ENCODE measurements around the gene BCAM. TPM values are rescaled to one million over a fixed set of nuclear protein-coding genes. Genes with fewer than 3 reads are reported as not detected.

BCAM gene
- total and polyA plus RNA-seq, 4 donors: 10.5 to 87.4 (median 19.1) TPM

DNA sequence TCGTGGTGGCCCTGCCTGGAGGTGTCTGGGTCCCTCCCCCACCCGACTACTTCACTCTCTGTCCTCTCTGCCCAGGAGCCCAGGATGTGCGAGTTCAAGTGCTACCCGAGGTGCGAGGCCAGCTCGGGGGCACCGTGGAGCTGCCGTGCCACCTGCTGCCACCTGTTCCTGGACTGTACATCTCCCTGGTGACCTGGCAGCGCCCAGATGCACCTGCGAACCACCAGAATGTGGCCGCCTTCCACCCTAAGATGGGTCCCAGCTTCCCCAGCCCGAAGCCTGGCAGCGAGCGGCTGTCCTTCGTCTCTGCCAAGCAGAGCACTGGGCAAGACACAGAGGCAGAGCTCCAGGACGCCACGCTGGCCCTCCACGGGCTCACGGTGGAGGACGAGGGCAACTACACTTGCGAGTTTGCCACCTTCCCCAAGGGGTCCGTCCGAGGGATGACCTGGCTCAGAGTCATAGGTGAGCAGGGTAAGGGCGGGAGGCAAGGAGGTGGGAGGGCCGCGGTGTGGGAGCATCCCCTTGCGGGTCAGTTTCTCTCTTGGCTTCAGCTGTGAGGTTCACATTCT is 56.4 kb downstream of the BCAM start:
- H3K27me3 ChIP-seq (ENCODE audit: control insufficient read depth in 4 of 4, insufficient read depth in 4 of 4, low read length in 3 of 4): no peaks in the 10 kb centered on the region
- TF ChIP-seq EGR1 (IDR thresholded peaks at IDR 0.05; ENCODE audit: low read depth in 2 of 2): no peak
- TF ChIP-seq, protein P1, sequence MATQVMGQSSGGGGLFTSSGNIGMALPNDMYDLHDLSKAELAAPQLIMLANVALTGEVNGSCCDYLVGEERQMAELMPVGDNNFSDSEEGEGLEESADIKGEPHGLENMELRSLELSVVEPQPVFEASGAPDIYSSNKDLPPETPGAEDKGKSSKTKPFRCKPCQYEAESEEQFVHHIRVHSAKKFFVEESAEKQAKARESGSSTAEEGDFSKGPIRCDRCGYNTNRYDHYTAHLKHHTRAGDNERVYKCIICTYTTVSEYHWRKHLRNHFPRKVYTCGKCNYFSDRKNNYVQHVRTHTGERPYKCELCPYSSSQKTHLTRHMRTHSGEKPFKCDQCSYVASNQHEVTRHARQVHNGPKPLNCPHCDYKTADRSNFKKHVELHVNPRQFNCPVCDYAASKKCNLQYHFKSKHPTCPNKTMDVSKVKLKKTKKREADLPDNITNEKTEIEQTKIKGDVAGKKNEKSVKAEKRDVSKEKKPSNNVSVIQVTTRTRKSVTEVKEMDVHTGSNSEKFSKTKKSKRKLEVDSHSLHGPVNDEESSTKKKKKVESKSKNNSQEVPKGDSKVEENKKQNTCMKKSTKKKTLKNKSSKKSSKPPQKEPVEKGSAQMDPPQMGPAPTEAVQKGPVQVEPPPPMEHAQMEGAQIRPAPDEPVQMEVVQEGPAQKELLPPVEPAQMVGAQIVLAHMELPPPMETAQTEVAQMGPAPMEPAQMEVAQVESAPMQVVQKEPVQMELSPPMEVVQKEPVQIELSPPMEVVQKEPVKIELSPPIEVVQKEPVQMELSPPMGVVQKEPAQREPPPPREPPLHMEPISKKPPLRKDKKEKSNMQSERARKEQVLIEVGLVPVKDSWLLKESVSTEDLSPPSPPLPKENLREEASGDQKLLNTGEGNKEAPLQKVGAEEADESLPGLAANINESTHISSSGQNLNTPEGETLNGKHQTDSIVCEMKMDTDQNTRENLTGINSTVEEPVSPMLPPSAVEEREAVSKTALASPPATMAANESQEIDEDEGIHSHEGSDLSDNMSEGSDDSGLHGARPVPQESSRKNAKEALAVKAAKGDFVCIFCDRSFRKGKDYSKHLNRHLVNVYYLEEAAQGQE (IDR thresholded peaks at IDR 0.05): no peak
- TF ChIP-seq RXRA (IDR thresholded peaks at IDR 0.05): no peak
- no peak for TF ChIP-seq YY1 (IDR thresholded peaks at IDR 0.05)
- no peak for TF ChIP-seq HNF4A (conservative IDR thresholded peaks at IDR 0.05)
- no peak for TF ChIP-seq FOXA2 (IDR thresholded peaks at IDR 0.05)
- TF ChIP-seq, protein P2, sequence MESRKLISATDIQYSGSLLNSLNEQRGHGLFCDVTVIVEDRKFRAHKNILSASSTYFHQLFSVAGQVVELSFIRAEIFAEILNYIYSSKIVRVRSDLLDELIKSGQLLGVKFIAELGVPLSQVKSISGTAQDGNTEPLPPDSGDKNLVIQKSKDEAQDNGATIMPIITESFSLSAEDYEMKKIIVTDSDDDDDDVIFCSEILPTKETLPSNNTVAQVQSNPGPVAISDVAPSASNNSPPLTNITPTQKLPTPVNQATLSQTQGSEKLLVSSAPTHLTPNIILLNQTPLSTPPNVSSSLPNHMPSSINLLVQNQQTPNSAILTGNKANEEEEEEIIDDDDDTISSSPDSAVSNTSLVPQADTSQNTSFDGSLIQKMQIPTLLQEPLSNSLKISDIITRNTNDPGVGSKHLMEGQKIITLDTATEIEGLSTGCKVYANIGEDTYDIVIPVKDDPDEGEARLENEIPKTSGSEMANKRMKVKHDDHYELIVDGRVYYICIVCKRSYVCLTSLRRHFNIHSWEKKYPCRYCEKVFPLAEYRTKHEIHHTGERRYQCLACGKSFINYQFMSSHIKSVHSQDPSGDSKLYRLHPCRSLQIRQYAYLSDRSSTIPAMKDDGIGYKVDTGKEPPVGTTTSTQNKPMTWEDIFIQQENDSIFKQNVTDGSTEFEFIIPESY (IDR thresholded peaks at IDR 0.05): no peak
- TF ChIP-seq GABPA (IDR thresholded peaks at IDR 0.05 in 1 of 2, conservative IDR thresholded peaks at IDR 0.05 in 1 of 2): no peak
- no peak for TF ChIP-seq MAX (IDR thresholded peaks at IDR 0.05)
- no peak for TF ChIP-seq HNF4G (IDR thresholded peaks at IDR 0.05)
- TF ChIP-seq RAD21 (IDR thresholded peaks at IDR 0.05): no peak
- no peak for TF ChIP-seq TAF1 (conservative IDR thresholded peaks at IDR 0.05)
- TF ChIP-seq, protein P3, sequence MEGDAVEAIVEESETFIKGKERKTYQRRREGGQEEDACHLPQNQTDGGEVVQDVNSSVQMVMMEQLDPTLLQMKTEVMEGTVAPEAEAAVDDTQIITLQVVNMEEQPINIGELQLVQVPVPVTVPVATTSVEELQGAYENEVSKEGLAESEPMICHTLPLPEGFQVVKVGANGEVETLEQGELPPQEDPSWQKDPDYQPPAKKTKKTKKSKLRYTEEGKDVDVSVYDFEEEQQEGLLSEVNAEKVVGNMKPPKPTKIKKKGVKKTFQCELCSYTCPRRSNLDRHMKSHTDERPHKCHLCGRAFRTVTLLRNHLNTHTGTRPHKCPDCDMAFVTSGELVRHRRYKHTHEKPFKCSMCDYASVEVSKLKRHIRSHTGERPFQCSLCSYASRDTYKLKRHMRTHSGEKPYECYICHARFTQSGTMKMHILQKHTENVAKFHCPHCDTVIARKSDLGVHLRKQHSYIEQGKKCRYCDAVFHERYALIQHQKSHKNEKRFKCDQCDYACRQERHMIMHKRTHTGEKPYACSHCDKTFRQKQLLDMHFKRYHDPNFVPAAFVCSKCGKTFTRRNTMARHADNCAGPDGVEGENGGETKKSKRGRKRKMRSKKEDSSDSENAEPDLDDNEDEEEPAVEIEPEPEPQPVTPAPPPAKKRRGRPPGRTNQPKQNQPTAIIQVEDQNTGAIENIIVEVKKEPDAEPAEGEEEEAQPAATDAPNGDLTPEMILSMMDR (IDR thresholded peaks at IDR 0.05; ENCODE audit: low read depth, low read length, missing input control): no peak
- no peak for TF ChIP-seq FOXA1 (IDR thresholded peaks at IDR 0.05)
- TF ChIP-seq, protein P4, sequence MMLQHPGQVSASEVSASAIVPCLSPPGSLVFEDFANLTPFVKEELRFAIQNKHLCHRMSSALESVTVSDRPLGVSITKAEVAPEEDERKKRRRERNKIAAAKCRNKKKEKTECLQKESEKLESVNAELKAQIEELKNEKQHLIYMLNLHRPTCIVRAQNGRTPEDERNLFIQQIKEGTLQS (IDR thresholded peaks at IDR 0.05): no peak
- TF ChIP-seq JUND (IDR thresholded peaks at IDR 0.05): no peak
- no peak for TF ChIP-seq NR2F2 (IDR thresholded peaks at IDR 0.05)
- DNase-seq (ENCODE audit: low spot score): no peak
- no peak overlapping the region for H3K9ac ChIP-seq (ENCODE audit: low read depth in 1 of 2, low read length in 2 of 2)
- peaks cover 5 to 20% (median 9%) of the 10 kb centered on the region in 4 donors for H3K36me3 ChIP-seq (ENCODE audit: control insufficient read depth in 4 of 4, insufficient read depth in 3 of 4, low read depth in 1 of 4, low read length in 3 of 4)
- no peaks in the 10 kb centered on the region for H3K9me3 ChIP-seq (ENCODE audit: control insufficient read depth in 4 of 4, low read length in 3 of 4)
- H3K4me3 ChIP-seq (ENCODE audit: low read depth in 1 of 3, low read length in 3 of 3): no peak overlapping the region
- H3K27ac ChIP-seq (ENCODE audit: low read depth in 1 of 2, low read length in 2 of 2): no peak overlapping the region
- H3K4me1 ChIP-seq (ENCODE audit: control insufficient read depth in 4 of 4, insufficient read depth in 4 of 4, low read length in 3 of 4): peaks cover 0 to 12% (median 8%) of the 10 kb centered on the region in 4 donors
- 97% methylated on average over 27 of the region's 27 CpGs for WGBS
